Right ventricle myocardium superior (tissue), 1 donor: ENCODE results near the gene XRCC3. TPM values are rescaled to one million over a fixed set of nuclear protein-coding genes. Genes with fewer than 3 reads are reported as not detected.
A peak's percentile ranks its signal among the peaks of the same experiment; 100 is the strongest.

Experiments used
- ATAC-seq: fragments of 200-7000 bp; cut with Tn5 transposase; one replicate; pipeline ENCODE4 v1.9.1; 2020; ENCODE audit warnings: mild to moderate bottlenecking; ENCODE audit not compliant: poor library complexity
- DNase-seq: peaks from one replicate; pipeline ENCODE4 v3.0.0-alpha.2; 2020
- intact Hi-C: fragments of 100-400 bp; cut with DNase I; formaldehyde crosslinking; loops from one replicate; pipeline ENCODE4 v1.11.2; 2022
- total RNA-seq: library from RNA; stranded (reverse); fragmentation: NEBNext Ultra II Directional; extraction: Animal tissue kit (Norgen Biotek cat#: 25700); gene quantifications from one replicate; pipeline ENCODE4 v1.2.1, GENCODE V29; 2021
- donor health status: DM: no; HTN: yes; CAD: no; lungs with severe emphysema.

XRCC3 gene
- total RNA-seq, 1 donor from 2014 or later = 2.6 TPM

GRCh38 chr14:103739793-103740501, 24.7 kb upstream of the XRCC3 start:
- no peak for ATAC-seq
- DNase-seq = no peak
- intact Hi-C loops = no loop called here

GRCh38 chr14:103739466-103739792, 24.2 kb upstream of the XRCC3 start:
- DNase-seq (no peak), ATAC-seq (no peak)
- intact Hi-C loops = no loop called here

- DNase-seq (no peak), ATAC-seq (no peak)
- intact Hi-C loops = no loop called here
Measured at GRCh38 chr14:103738701-103739451, 23.6 kb upstream of the XRCC3 start.

GRCh38 chr14:103738166-103738565, 22.9 kb upstream of the XRCC3 start:
- ATAC-seq (no peak), DNase-seq (no peak)
- intact Hi-C loops = no loop called here

- intact Hi-C loops = no loop called here
- ATAC-seq (no peak), DNase-seq (no peak)
Measured at GRCh38 chr14:103737432-103738045, 22.3 kb upstream of the XRCC3 start.

GRCh38 chr14:103736546-103737431, 21.5 kb upstream of the XRCC3 start:
- ATAC-seq (no peak), DNase-seq (no peak)
- intact Hi-C loops = no loop called here

- intact Hi-C loops = no loop called here
- ATAC-seq = no peak
- no peak for DNase-seq
Measured at GRCh38 chr14:103735815-103736545, 20.7 kb upstream of the XRCC3 start.

- intact Hi-C loops = no loop called here
- no peak for DNase-seq
- peak; percentile 11 for ATAC-seq
Measured at GRCh38 chr14:103735439-103735814, 20.2 kb upstream of the XRCC3 start.

- intact Hi-C loops = no loop called here
- no peak for ATAC-seq
- DNase-seq = no peak
Measured at GRCh38 chr14:103735022-103735421, 19.8 kb upstream of the XRCC3 start.

- ATAC-seq = no peak
- DNase-seq = no peak
- intact Hi-C loops = no loop called here
Measured at GRCh38 chr14:103734081-103734888, 19.0 kb upstream of the XRCC3 start.

GRCh38 chr14:103733651-103734050, 18.4 kb upstream of the XRCC3 start:
- ATAC-seq = no peak
- no peak for DNase-seq

GRCh38 chr14:103732868-103733620, 17.8 kb upstream of the XRCC3 start:
- intact Hi-C loops = no loop called here
- ATAC-seq (no peak), DNase-seq (no peak)

More at GRCh38 chr14:103733651-103734050, 18.4 kb upstream of the XRCC3 start:
- intact Hi-C loops = no loop called here

GRCh38 chr14:103731916-103732867, 16.9 kb upstream of the XRCC3 start:
- ATAC-seq (peak; percentile 4), DNase-seq (no peak)
- intact Hi-C loops = no loop called here

GRCh38 chr14:103731481-103731880, 16.2 kb upstream of the XRCC3 start:
- DNase-seq = no peak

GRCh38 chr14:103730490-103731035, 15.3 kb upstream of the XRCC3 start:
- DNase-seq (peak; percentile 80), ATAC-seq (peak; percentile 83)
- intact Hi-C loops = no loop called here

More at GRCh38 chr14:103731481-103731880, 16.2 kb upstream of the XRCC3 start:
- intact Hi-C loops = no loop called here
- no peak for ATAC-seq
